ENCODE measurements around the gene KLHL17. TPM values are rescaled to one million over a fixed set of nuclear protein-coding genes. Genes with fewer than 3 reads are reported as not detected.

KLHL17 gene
- total and polyA plus RNA-seq, 4 donors: 2.8 to 40.5 (median 15.0) TPM

DNA sequence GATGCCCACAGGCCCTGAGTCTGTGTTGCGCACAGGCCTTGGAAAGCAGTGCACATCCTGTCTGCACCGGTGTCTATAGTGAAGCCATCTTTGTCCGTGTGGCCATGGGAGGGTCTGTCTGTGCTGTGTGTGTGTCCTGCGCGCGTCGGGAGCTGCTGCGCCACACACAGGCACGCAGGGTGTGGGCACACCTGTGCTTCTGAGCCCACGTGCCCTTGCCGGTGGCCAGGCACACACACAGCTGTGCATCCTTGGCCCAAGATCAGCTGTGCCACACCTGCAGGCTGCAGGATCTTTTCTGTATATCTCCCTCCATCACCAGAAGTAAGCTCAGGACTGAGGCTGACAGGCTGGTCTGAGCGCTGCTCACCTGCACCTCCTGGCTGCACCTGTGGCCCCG lies 39.9 kb upstream of the KLHL17 start:
- H3K27me3 ChIP-seq (ENCODE audit: control insufficient read depth in 1 of 2, insufficient read depth in 2 of 2, low read length in 1 of 2): no peaks in the 10 kb centered on the region
- 38 to 39% methylated on average over 13 of the region's 13 CpGs for WGBS, 2 donors
- intact Hi-C loops (cut with DNase I): loop anchor here in 1 of 2 donors (10.0 kb wide), 1 partner anchor 84 kb away; the partner anchor contains the start of gene HES4
- no peak overlapping the region for H3K4me3 ChIP-seq (ENCODE audit: low read length in 2 of 2)
- ATAC-seq (ENCODE audit: low FRiP score) (no peak), DNase-seq (peak in 1 of 2 donors; percentile 45)
- no peak overlapping the region for H3K27ac ChIP-seq (ENCODE audit: low read depth in 1 of 2, low read length in 2 of 2)
- H3K4me1 ChIP-seq (ENCODE audit: control insufficient read depth in 1 of 2, insufficient read depth in 2 of 2, low read length in 2 of 2): no peaks in the 10 kb centered on the region
- H3K9me3 ChIP-seq (ENCODE audit: control insufficient read depth, low read length): no peaks in the 10 kb centered on the region
- H3K36me3 ChIP-seq (ENCODE audit: control insufficient read depth in 1 of 2, insufficient read depth in 2 of 2, low read length in 1 of 2): no peaks in the 10 kb centered on the region

DNA sequence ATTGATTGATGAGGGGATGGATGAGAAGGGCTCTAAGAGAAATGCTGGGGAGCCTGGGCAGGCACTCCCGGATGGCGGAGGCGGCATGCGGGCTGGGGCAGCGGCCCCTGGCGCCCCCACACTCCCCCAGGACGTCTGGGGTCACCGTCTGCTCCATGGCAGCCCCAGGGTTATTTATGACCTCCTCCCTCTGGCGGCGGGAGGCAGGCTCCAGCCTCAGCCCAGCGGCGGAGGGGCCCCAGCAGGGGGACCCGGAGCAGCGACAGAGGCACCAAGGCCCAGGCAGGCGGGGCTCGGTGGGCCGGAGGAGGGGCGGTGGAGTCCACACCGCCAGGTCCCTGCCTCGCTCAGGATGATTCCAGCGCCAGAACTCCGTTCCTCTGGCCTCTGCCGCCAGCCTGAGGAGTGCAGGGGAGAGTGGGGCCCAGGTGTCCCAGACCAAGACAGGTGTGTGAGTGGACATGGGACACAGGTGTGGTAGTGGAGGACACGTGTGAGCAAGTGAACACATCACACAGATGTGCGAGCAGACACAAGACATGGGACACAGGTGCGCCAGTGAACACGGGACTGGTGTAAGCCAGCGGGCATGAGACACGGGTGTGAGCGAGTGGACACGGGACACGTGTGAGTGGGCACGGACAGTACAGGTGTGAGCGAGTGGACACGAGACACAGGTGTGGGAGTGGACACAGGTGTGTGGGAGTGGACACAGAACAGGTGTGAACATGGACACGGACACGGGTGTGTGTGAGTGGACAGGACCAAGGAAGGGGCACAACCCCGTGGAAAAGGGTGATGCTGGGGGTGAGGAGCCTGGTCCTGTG lies 39.2 kb upstream of the KLHL17 start:
- no peaks in the 10 kb centered on the region for H3K4me1 ChIP-seq (ENCODE audit: control insufficient read depth in 1 of 2, insufficient read depth in 2 of 2, low read length in 2 of 2)
- DNase-seq (peak; percentile 78 to 91), ATAC-seq (ENCODE audit: low FRiP score) (peak; percentile 78)
- H3K4me3 ChIP-seq (ENCODE audit: low read length in 2 of 2): no peak overlapping the region
- intact Hi-C loops (cut with DNase I): loop anchor here in 1 of 2 donors (10.0 kb wide), 1 partner anchor 84 kb away; the partner anchor contains the start of gene HES4
- no peaks in the 10 kb centered on the region for H3K9me3 ChIP-seq (ENCODE audit: control insufficient read depth, low read length)
- no peak overlapping the region for H3K27ac ChIP-seq (ENCODE audit: low read depth in 1 of 2, low read length in 2 of 2)
- H3K27me3 ChIP-seq (ENCODE audit: control insufficient read depth in 1 of 2, insufficient read depth in 2 of 2, low read length in 1 of 2): no peaks in the 10 kb centered on the region
- no peaks in the 10 kb centered on the region for H3K36me3 ChIP-seq (ENCODE audit: control insufficient read depth in 1 of 2, insufficient read depth in 2 of 2, low read length in 1 of 2)
- 25 to 29% methylated on average over 33 to 38 of the region's 38 CpGs for WGBS, 2 donors

DNA sequence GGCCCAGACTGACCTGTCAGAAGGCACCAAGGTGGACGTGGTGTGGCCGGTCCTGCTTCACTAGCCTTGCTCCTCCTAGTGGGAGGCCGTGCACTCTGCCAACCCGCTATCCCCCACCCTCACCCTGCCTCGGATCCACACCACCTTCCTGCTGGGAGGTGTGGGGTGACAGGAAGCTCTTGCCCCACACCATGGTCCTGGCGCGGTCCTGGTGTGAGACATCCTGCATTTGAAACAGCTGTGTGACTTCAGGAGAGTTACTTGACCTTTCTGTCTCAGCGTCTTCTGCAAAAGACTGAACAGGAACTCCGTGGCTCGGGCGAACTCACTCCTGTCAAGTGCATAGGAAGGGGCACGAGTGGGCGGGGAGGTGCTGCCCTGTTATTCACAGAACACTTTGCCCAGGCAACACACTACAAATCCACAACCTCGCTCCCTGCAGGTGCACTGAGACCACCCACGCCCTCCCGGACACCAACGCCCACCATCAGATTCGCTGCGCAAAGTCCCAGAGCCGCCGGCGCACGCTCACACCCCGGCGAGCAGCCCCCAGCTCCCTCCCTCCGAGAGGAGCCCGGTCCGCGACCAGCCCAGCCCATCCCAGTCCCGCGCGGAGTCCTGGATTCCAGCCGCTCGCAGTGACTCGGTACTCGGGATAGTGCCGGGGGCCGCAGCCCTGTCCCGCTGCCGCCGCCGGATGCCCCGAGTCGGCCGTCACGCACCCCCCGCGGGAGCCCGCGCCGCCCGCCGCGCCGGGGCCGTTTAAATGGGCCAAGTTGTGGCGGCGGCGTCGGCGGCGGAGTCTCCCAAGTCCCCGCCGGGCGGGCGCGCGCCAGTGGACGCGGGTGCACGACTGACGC lies 37.0 kb upstream of the KLHL17 start, which contains the start of gene SAMD11:
Gene SAMD11 (plus strand): TSS at position 793 of the 860 bp plus-strand sequence. CDS start 509 bp downstream, outside the sequence.
- Histone ChIP-seq H3K27ac (ENCODE audit: low read depth in 1 of 2, low read length in 2 of 2) (no peak within 1 kb of the TSS), H3K4me1 (ENCODE audit: control insufficient read depth in 1 of 2, insufficient read depth in 2 of 2, low read length in 2 of 2) (no peaks in the 10 kb centered on the region), H3K9me3 (ENCODE audit: control insufficient read depth, low read length) (no peaks in the 10 kb centered on the region), H3K4me3 (ENCODE audit: low read length in 2 of 2) (peak within 1 kb of the TSS; percentile 23 to 28), H3K36me3 (ENCODE audit: control insufficient read depth in 1 of 2, insufficient read depth in 2 of 2, low read length in 1 of 2) (no peaks in the 10 kb centered on the region), H3K27me3 (ENCODE audit: control insufficient read depth in 1 of 2, insufficient read depth in 2 of 2, low read length in 1 of 2) (no peaks in the 10 kb centered on the region)
- DNase-seq: peak; percentile 90 to 97
- WGBS, 2 donors: 5 to 6% methylated on average over 71 to 72 of the region's 72 CpGs
- ATAC-seq (ENCODE audit: low FRiP score): peak; percentile 73
- intact Hi-C loops (cut with DNase I): loop anchor here in 1 of 2 donors (10.0 kb wide), 1 partner anchor 81 kb away; the partner anchor contains the start of gene HES4

DNA sequence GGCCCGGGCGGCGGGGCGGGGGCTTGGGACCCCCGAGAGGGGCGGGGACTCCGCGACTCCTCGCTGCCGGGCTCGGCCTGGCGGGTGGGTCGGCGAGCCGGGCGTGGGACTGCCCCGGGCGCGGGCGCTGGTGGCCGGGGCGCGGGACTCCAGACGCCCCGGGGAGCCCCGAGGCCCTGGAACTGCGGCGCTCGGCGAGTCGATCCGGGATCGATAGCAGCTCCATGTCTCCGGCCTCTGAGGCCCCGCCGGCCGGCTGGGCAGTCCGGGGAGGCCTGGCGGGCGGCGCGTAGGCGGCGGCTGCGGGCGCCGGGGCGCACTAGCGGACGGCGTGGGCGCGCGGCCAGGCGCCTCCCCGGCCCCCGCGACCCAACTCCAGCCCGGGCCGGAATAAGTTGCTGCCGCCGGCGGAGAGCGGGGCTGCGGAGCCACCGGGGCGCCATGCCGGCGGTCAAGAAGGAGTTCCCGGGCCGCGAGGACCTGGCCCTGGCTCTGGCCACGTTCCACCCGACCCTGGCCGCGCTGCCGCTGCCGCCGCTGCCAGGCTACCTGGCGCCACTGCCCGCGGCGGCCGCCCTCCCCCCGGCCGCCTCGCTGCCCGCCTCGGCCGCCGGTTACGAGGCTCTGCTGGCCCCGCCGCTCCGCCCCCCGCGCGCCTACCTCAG lies 36.3 kb upstream of the KLHL17 start:
- 0 to 1% methylated on average over 38 to 98 of the region's 98 CpGs for WGBS, 2 donors

DNA sequence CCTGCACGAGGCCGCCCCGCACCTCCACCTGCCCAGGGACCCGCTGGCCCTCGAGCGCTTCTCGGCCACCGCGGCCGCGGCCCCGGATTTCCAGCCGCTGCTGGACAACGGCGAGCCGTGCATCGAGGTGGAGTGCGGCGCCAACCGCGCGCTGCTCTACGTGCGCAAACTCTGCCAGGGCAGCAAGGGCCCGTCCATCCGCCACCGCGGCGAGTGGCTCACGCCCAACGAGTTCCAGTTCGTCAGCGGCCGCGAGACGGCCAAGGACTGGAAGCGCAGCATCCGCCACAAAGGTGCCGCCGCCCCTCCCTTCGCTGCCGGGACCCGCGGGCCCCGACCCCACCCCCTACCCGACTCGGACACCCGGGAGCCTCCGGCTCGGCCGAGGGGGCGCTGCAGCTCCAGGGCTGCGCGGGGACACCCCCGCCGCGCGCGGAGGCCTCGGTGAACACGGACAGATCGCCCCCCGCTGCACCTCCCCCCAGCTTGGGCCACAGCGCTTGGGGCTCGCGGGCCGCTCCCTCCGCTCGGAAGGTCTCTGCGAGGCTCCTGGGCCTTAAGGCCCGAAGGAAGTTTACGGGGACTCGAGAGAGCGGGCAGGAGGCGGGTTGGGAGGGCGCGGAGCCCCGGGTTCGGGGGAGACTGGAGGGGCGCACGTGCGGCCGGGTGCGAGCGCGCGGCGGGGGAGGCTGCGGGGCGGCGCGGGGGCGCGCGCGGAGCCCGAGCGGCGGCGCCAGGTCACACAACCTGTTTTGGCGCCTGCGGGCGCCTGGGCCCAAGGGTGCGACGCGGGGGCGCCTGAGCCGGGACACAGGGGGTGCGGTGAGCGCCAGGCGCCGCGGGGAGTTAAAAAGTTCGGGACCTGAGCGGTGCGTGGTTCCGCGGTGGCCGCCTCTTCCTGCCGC lies 35.5 kb upstream of the KLHL17 start:
- intact Hi-C loops (cut with DNase I): loop anchor here in 1 of 2 donors (2.0 to 10.0 kb wide), 2 partner anchors 16 to 80 kb away; partner anchors contain the start of gene HES4
- no peaks in the 10 kb centered on the region for H3K27me3 ChIP-seq (ENCODE audit: control insufficient read depth in 1 of 2, insufficient read depth in 2 of 2, low read length in 1 of 2)
- no peak for ATAC-seq (ENCODE audit: low FRiP score)
- H3K4me1 ChIP-seq (ENCODE audit: control insufficient read depth in 1 of 2, insufficient read depth in 2 of 2, low read length in 2 of 2): no peaks in the 10 kb centered on the region
- DNase-seq: peak in 1 of 2 donors; percentile 89
- WGBS, 2 donors: 1% methylated on average over 96 to 119 of the region's 120 CpGs
- no peaks in the 10 kb centered on the region for H3K9me3 ChIP-seq (ENCODE audit: control insufficient read depth, low read length)
- H3K4me3 ChIP-seq (ENCODE audit: low read length in 2 of 2): peak overlapping the region; percentile 23
- H3K27ac ChIP-seq (ENCODE audit: low read depth in 1 of 2, low read length in 2 of 2): no peak overlapping the region
- no peaks in the 10 kb centered on the region for H3K36me3 ChIP-seq (ENCODE audit: control insufficient read depth in 1 of 2, insufficient read depth in 2 of 2, low read length in 1 of 2)

More for the DNA sequence above, 36.3 kb upstream of the KLHL17 start:
- Histone ChIP-seq H3K27me3 (ENCODE audit: control insufficient read depth in 1 of 2, insufficient read depth in 2 of 2, low read length in 1 of 2) (no peaks in the 10 kb centered on the region), H3K27ac (ENCODE audit: low read depth in 1 of 2, low read length in 2 of 2) (no peak overlapping the region), H3K4me3 (ENCODE audit: low read length in 2 of 2) (peak overlapping the region; percentile 23 to 28), H3K4me1 (ENCODE audit: control insufficient read depth in 1 of 2, insufficient read depth in 2 of 2, low read length in 2 of 2) (no peaks in the 10 kb centered on the region), H3K36me3 (ENCODE audit: control insufficient read depth in 1 of 2, insufficient read depth in 2 of 2, low read length in 1 of 2) (no peaks in the 10 kb centered on the region), H3K9me3 (ENCODE audit: control insufficient read depth, low read length) (no peaks in the 10 kb centered on the region)
- DNase-seq: no peak
- no peak for ATAC-seq (ENCODE audit: low FRiP score)
- intact Hi-C loops (cut with DNase I): loop anchor here in 1 of 2 donors (2.0 to 10.0 kb wide), 2 partner anchors 17 to 81 kb away; partner anchors contain the start of gene HES4

DNA sequence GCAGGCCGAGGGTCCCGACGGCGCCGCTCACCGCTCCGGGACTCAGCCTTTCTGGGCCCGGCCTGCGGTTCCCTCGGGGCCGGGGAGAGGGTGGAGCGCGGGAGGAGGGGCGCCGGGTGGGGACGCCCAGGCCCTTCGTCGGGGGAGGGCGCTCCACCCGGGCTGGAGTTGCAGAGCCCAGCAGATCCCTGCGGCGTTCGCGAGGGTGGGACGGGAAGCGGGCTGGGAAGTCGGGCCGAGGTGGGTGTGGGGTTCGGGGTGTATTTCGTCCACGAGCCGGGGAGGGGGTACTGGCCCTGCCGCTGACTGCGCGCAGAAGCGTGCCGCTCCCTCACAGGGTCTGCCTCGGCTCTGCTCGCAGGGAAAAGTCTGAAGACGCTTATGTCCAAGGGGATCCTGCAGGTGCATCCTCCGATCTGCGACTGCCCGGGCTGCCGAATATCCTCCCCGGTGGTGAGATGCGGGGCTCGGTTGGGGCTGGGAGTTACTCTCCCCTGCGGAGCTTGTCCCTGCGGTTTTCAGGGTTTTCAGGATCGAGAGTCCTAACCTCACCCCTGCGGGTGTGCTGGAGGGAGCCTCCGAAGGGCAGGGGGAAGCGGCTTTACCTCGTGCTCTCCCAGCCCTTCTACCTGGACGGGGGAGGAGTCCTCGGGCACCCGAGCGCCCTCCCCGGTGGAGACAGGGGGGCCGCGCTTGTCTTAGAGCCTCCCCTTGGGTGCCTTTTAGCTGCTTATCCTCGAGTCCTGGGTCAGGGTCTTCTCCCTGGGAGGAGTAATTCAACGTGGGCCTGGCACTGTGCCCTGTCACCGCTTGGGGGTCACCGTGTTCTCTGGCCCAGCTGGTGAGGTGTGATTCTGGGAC lies 34.6 kb upstream of the KLHL17 start:
- DNase-seq: peak; percentile 75 to 89
- intact Hi-C loops (cut with DNase I): loop anchor here in 1 of 2 donors (2.0 to 10.0 kb wide), 2 partner anchors 15 to 79 kb away; partner anchors contain the start of gene HES4
- Histone ChIP-seq H3K27ac (ENCODE audit: low read depth in 1 of 2, low read length in 2 of 2) (no peak overlapping the region), H3K4me1 (ENCODE audit: control insufficient read depth in 1 of 2, insufficient read depth in 2 of 2, low read length in 2 of 2) (no peaks in the 10 kb centered on the region), H3K27me3 (ENCODE audit: control insufficient read depth in 1 of 2, insufficient read depth in 2 of 2, low read length in 1 of 2) (no peaks in the 10 kb centered on the region), H3K9me3 (ENCODE audit: control insufficient read depth, low read length) (no peaks in the 10 kb centered on the region), H3K36me3 (ENCODE audit: control insufficient read depth in 1 of 2, insufficient read depth in 2 of 2, low read length in 1 of 2) (no peaks in the 10 kb centered on the region), H3K4me3 (ENCODE audit: low read length in 2 of 2) (no peak overlapping the region)
- 27 to 31% methylated on average over 59 to 65 of the region's 65 CpGs for WGBS, 2 donors
- ATAC-seq (ENCODE audit: low FRiP score): peak; percentile 65

DNA sequence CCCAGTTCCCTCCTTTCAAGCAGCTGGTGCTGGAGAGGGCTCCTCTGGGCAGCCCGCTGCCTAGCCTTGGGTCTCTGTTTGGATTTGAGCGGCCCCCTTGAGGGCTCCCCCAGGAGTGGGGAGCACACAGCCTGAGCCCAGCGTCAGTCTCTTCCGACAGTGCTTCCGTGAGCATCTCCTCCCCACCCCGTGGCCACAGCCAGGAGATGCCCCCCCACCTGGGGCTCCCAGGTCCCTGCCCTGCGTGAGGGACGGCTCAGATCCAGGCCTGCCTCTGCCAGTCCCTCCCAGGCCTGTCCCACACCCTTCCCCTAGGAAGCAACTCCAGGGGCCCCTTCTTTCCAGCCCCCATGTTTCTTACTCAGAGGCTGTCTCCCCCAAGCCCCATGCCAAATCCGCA lies 33.1 kb upstream of the KLHL17 start:
- WGBS, 2 donors: 76 to 84% methylated on average over 9 of the region's 9 CpGs
- Histone ChIP-seq H3K27me3 (ENCODE audit: control insufficient read depth in 1 of 2, insufficient read depth in 2 of 2, low read length in 1 of 2) (no peaks in the 10 kb centered on the region), H3K36me3 (ENCODE audit: control insufficient read depth in 1 of 2, insufficient read depth in 2 of 2, low read length in 1 of 2) (no peaks in the 10 kb centered on the region), H3K4me1 (ENCODE audit: control insufficient read depth in 1 of 2, insufficient read depth in 2 of 2, low read length in 2 of 2) (no peaks in the 10 kb centered on the region), H3K9me3 (ENCODE audit: control insufficient read depth, low read length) (no peaks in the 10 kb centered on the region), H3K4me3 (ENCODE audit: low read length in 2 of 2) (no peak overlapping the region), H3K27ac (ENCODE audit: low read depth in 1 of 2, low read length in 2 of 2) (no peak overlapping the region)
- intact Hi-C loops (cut with DNase I): loop anchor here in 1 of 2 donors (10.0 kb wide), 1 partner anchor 78 kb away; the partner anchor contains the start of gene HES4
- DNase-seq: no peak
- ATAC-seq (ENCODE audit: low FRiP score): no peak
